Nephron (organoid): ENCODE measurements around the gene PSMB5.

Experiments
- H3K27ac Mint-ChIP-seq, 3 experiments: 2 replicates each; pipeline ENCODE4 v1.8.0; 2020; ENCODE audit warnings: mixed read lengths in 3 of 3, mild to moderate bottlenecking in 2 of 3, moderate library complexity in 1 of 3
- H3K27me3 Mint-ChIP-seq: 2 replicates; pipeline ENCODE4 v1.8.0; 2021; ENCODE audit warnings: low read depth, mild to moderate bottlenecking, moderate library complexity, mixed read lengths
- H3K36me3 Mint-ChIP-seq: 2 replicates; pipeline ENCODE4 v1.8.0; 2020; ENCODE audit warnings: low read depth, mixed read lengths
- H3K4me1 Mint-ChIP-seq: 2 replicates; pipeline ENCODE4 v1.8.0; 2020; ENCODE audit warnings: mixed read lengths
- H3K4me3 Mint-ChIP-seq, 3 experiments: 2 replicates each; pipeline ENCODE4 v1.8.0; 2020; ENCODE audit warnings: mild to moderate bottlenecking in 3 of 3, mixed read lengths in 3 of 3, moderate library complexity in 2 of 3
- H3K9me3 Mint-ChIP-seq: 2 replicates; pipeline ENCODE4 v1.8.0; 2020; ENCODE audit warnings: mixed read lengths
- CTCF ChIP-seq, 3 experiments: fragments of 200-600 bp; sonication (generic); IDR thresholded peaks; one replicate each; pipeline ENCODE4 v1.5.0; 2021; ENCODE audit warnings: antibody characterized with exemption in 3 of 3; ENCODE audit not compliant: unreplicated experiment in 3 of 3

The PSMB5 gene

DNA sequence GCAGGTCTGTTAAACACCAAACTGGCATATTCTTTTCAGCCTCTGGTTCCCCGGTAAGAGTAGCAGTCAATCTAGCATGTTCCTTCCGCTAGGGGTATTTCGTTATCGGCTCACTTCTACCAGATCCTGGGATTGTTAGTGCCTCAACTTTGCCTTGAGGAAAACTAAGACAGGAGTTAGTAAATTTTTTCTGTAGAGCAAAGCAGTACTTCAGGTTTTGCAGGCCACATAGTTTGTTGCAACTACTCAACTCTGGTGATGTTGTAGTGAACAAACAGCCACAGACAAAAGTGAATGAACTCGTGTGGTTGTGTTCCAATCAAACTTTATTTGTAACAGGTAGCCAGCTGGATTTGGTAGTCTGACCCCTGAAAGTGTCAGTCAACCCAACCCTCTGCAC is 28.9 kb upstream of the PSMB5 start:
- no peak overlapping the region for H3K4me3 Mint-ChIP-seq
- H3K36me3 Mint-ChIP-seq = peaks cover 78% of the 10 kb centered on the region
- H3K27me3 Mint-ChIP-seq = no peaks in the 10 kb centered on the region
- H3K4me1 Mint-ChIP-seq = peaks cover 30% of the 10 kb centered on the region
- TF ChIP-seq CTCF (IDR thresholded peaks at IDR 0.05; ENCODE audit: unreplicated experiment in 3 of 3) = no peak
- no peaks in the 10 kb centered on the region for H3K9me3 Mint-ChIP-seq
- H3K27ac Mint-ChIP-seq = no peak overlapping the region

DNA sequence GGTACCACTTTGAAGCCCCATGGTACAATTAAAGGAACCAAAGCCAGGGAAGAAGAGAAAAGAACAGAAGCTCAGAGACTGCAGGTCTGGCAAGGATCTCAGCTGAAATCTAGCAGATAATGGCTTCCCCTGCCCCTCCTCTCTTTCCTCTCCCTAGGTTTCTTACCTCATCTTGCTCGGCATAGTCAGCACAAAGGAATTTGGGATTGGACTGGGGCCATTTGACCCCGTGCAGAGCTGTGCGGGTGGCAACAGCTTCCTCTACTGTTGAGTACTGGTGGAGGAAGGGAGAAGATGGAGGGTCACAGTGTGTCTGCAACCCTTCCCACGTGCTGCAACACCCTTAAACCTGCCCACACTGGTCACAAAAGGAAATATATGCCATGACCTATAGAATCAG is 27.3 kb upstream of the PSMB5 start:
- no peak for TF ChIP-seq CTCF (IDR thresholded peaks at IDR 0.05; ENCODE audit: unreplicated experiment in 3 of 3)
- Mint-ChIP-seq H3K27ac (peak overlapping the region; percentile 36 to 87 (median 67)), H3K9me3 (no peaks in the 10 kb centered on the region), H3K4me3 (no peak overlapping the region), H3K27me3 (no peaks in the 10 kb centered on the region), H3K36me3 (peaks cover 77% of the 10 kb centered on the region), H3K4me1 (peaks cover 30% of the 10 kb centered on the region)

DNA sequence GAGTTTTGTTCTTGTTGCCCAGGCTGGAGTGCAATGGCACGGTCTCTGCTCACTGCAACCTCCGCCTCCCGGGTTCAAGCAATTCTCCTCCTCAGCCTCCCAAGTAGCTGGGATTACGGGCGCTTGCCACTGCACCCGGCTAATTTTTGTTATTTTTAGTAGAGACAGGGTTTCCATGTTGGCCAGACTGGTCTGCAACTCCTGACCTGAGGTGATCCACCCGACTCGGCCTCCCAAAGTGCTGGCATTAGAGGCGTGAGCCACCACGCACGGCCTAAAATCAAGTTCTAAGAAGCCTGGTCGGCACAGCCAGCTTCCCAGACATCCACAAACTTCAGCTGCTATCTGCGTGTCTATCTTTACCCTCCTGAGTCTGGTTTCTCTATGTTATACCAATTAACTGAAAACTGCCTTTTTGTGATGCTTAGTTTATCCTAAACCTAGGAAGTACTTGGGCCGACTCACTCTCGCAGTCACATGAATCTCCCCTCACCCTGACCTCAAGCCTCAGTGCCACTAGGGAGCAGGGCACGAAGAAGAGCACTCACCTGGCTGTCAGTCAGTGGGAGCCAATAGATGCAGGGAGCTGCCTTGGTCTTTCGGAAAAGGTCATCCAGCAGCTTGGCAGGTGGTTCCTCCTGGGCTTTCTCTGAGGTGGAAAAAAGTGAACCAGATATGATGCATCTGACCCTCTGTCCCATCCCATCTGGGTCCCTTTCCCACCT is 26.0 kb upstream of the PSMB5 start:
- Mint-ChIP-seq H3K4me3 (no peak overlapping the region), H3K36me3 (peaks cover 64% of the 10 kb centered on the region), H3K4me1 (peaks cover 35% of the 10 kb centered on the region), H3K27me3 (no peaks in the 10 kb centered on the region), H3K9me3 (no peaks in the 10 kb centered on the region), H3K27ac (peak overlapping the region in 1 of 3 experiments; percentile 54)
- no peak for TF ChIP-seq CTCF (IDR thresholded peaks at IDR 0.05; ENCODE audit: unreplicated experiment in 3 of 3)

GRCh38 chr14:23058654-23059504 is 24.2 kb upstream of the PSMB5 start:
- no peaks in the 10 kb centered on the region for H3K27me3 Mint-ChIP-seq
- peak overlapping the region; percentile 33 to 68 (median 48) for H3K4me3 Mint-ChIP-seq
- no peaks in the 10 kb centered on the region for H3K9me3 Mint-ChIP-seq
- peaks cover 38% of the 10 kb centered on the region for H3K4me1 Mint-ChIP-seq
- H3K36me3 Mint-ChIP-seq = peaks cover 46% of the 10 kb centered on the region
- peak overlapping the region; percentile 40 to 81 (median 53) for H3K27ac Mint-ChIP-seq
- no peak for TF ChIP-seq CTCF (IDR thresholded peaks at IDR 0.05; ENCODE audit: unreplicated experiment in 3 of 3)

- Mint-ChIP-seq H3K9me3 (no peaks in the 10 kb centered on the region), H3K36me3 (peaks cover 39% of the 10 kb centered on the region), H3K27ac (peak overlapping the region; percentile 51 to 75 (median 73)), H3K4me3 (peak overlapping the region; percentile 85 to 91 (median 87)), H3K4me1 (peaks cover 31% of the 10 kb centered on the region), H3K27me3 (no peaks in the 10 kb centered on the region)
- peak; percentile 89 to 97 (median 94) for TF ChIP-seq CTCF (IDR thresholded peaks at IDR 0.05; ENCODE audit: unreplicated experiment in 3 of 3)
Measured at GRCh38 chr14:23057757-23058653, 23.3 kb upstream of the PSMB5 start.
